GM21367 (cell line): ENCODE data around the gene ENKUR.
"Not testable (repeated sequence)": the region's sequence is repeated elsewhere in the genome, so short reads cannot be mapped to it uniquely, and the experiment has no call there.

Experiments
- ATAC-seq: cut with Tn5 transposase; IDR thresholded peaks from one replicate; pipeline ENCODE4 v1.9.1; 2021; ENCODE audit not compliant: unreplicated experiment

Gene ENKUR

GRCh38 chr10:24979685-24980084 is 36.3 kb downstream of the ENKUR start:
- ATAC-seq = no peak

- no peak for ATAC-seq
Measured at GRCh38 chr10:24974976-24975375, 41.0 kb downstream of the ENKUR start.

GRCh38 chr10:24973163-24973562 is 42.8 kb downstream of the ENKUR start:
- ATAC-seq = no peak

- ATAC-seq = no peak
Measured at GRCh38 chr10:24971374-24971773, 44.6 kb downstream of the ENKUR start.

GRCh38 chr10:24969841-24970281 is 46.1 kb downstream of the ENKUR start:
- no peak for ATAC-seq

GRCh38 chr10:24968951-24969350 is 47.0 kb downstream of the ENKUR start:
- ATAC-seq = not testable (repeated sequence)

- no peak for ATAC-seq
Measured at GRCh38 chr10:24968349-24968748, 47.6 kb downstream of the ENKUR start.

- no peak for ATAC-seq
Measured at GRCh38 chr10:24966962-24967481, 48.9 kb downstream of the ENKUR start.

- no peak for ATAC-seq
Measured at GRCh38 chr10:24965051-24965450, 50.9 kb downstream of the ENKUR start.

- ATAC-seq = no peak
Measured at GRCh38 chr10:24963521-24964041, 52.4 kb downstream of the ENKUR start.

GRCh38 chr10:24962995-24963394 is 53.0 kb downstream of the ENKUR start:
- no peak for ATAC-seq

GRCh38 chr10:24961582-24961981 is 54.4 kb downstream of the ENKUR start:
- no peak for ATAC-seq

GRCh38 chr10:24959382-24959730 is 56.6 kb downstream of the ENKUR start:
- no peak for ATAC-seq

- no peak for ATAC-seq
Measured at GRCh38 chr10:24958721-24959381, 57.1 kb downstream of the ENKUR start.

- ATAC-seq = no peak
Measured at GRCh38 chr10:24958091-24958720, 57.8 kb downstream of the ENKUR start.

GRCh38 chr10:24957624-24958051 is 58.3 kb downstream of the ENKUR start:
- not testable (repeated sequence) for ATAC-seq

- no peak for ATAC-seq
Measured at GRCh38 chr10:24953675-24954074, 62.3 kb downstream of the ENKUR start.

- ATAC-seq = peak; percentile 59
Measured at GRCh38 chr10:24952707-24953645, 63.0 kb downstream of the ENKUR start.

GRCh38 chr10:24952143-24952706 is 63.7 kb downstream of the ENKUR start, which contains the start of gene PRTFDC1:
PRTFDC1 (minus strand) TSS chr10:24952606; CDS start chr10:24952575, 31 bp downstream.
- ATAC-seq = peak; percentile 8

GRCh38 chr10:24951201-24952142 is 64.5 kb downstream of the ENKUR start:
- ATAC-seq = no peak
